ENCODE results near the gene KLHL8. TPM values are rescaled to one million over a fixed set of nuclear protein-coding genes. Genes with fewer than 3 reads are reported as not detected.
A peak's percentile ranks its signal among the peaks of the same experiment; 100 is the strongest.

Gene KLHL8
- total RNA-seq, 1 donor from 2014 or later = 10.0 TPM

GRCh38 chr4:87121341-87122065 lies 98.9 kb downstream of the KLHL8 start:
- DNase-seq (ENCODE audit: low spot score) = no peak

GRCh38 chr4:87120411-87121162 lies 99.8 kb downstream of the KLHL8 start:
- DNase-seq (ENCODE audit: low spot score) = peak; percentile 61

- no peak for DNase-seq (ENCODE audit: low spot score)
Observed at GRCh38 chr4:87120010-87120409, 100.4 kb downstream of the KLHL8 start.

- DNase-seq (ENCODE audit: low spot score) = no peak
Observed at GRCh38 chr4:87118826-87119225, 101.6 kb downstream of the KLHL8 start.

- no peak for DNase-seq (ENCODE audit: low spot score)
Observed at GRCh38 chr4:87118421-87118820, 102.0 kb downstream of the KLHL8 start.

- no peak for DNase-seq (ENCODE audit: low spot score)
Observed at GRCh38 chr4:87117732-87118075, 102.7 kb downstream of the KLHL8 start.

GRCh38 chr4:87117051-87117731 lies 103.2 kb downstream of the KLHL8 start:
- no peak for DNase-seq (ENCODE audit: low spot score)

GRCh38 chr4:87116231-87116630 lies 104.2 kb downstream of the KLHL8 start:
- no peak for DNase-seq (ENCODE audit: low spot score)

- no peak for DNase-seq (ENCODE audit: low spot score)
Observed at GRCh38 chr4:87114245-87115062, 106.0 kb downstream of the KLHL8 start.

GRCh38 chr4:87112063-87112462 lies 108.4 kb downstream of the KLHL8 start:
- no peak for DNase-seq (ENCODE audit: low spot score)

Other genes starting within 250 kb of the KLHL8 start
- 0.95 TPM for gene HSD17B13, start 102.3 kb upstream of the KLHL8 start, total RNA-seq
- gene HSD17B11, start 170.6 kb upstream of the KLHL8 start, total RNA-seq = 264 TPM
- 56.9 TPM for gene NUDT9, start 202.0 kb upstream of the KLHL8 start, total RNA-seq

Data from mucosa of gallbladder (tissue), 1 donor.